ENCODE results near the gene NHSL2. TPM values are rescaled to one million over a fixed set of nuclear protein-coding genes. Genes with fewer than 3 reads are reported as not detected.

Gene NHSL2
- total and polyA plus RNA-seq, 2 of the 13 experiments (the other 11 are each of a cell fraction or from before 2014, with no cell fraction given) = not detected

DNA sequence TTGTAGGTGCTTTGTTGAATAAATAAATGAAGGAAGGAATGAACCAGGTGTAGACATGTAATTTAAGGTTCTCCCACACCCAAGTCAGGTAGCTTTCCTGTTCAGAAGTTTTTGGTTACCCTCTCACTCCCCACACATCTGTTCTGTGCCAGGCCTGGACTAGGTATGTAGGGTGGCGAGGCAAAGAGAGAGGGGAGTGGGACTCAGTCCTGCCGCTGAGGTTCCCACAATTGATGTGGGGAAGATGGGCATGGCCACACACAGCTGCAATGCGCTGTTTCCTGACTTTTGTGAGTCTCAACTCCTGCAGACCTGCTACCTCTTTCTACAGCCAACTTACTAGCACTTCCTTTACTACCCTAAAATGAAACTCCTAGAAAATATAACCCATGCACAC lies 132.2 kb downstream of the NHSL2 start:
- in situ Hi-C loops (cut with HindIII; ENCODE audit: extremely low pct_ligation_motif_present, low pct_unique_long_range_greater_than_20kb) (no loop called here), intact Hi-C loops (cut with micrococcal nuclease; ENCODE audit: unreplicated experiment) (no loop called here)
- H3K27ac ChIP-seq (ENCODE audit: extremely low read length, insufficient read depth, low read length) = no peak overlapping the region
- BruUV-seq (replicated peaks) = no TSS peak
- H3K9ac ChIP-seq (ENCODE audit: insufficient read depth, low read depth, low read length) = no peak overlapping the region
- ATAC-seq = no peak
- ChIA-PET POLR2A (no interaction called here), CTCF (ENCODE audit: low intra/inter-chr PET ratio, low total read pairs) (no interaction called here)
- no peaks in the 10 kb centered on the region for H3K27me3 ChIP-seq (ENCODE audit: control insufficient read depth in 1 of 2, insufficient read depth in 2 of 2, low read length in 2 of 2)
- no peak overlapping the region for H3K4me3 ChIP-seq (replicated peaks in 1 of 3; ENCODE audit: insufficient read depth in 1 of 3, low read depth in 2 of 3, low read length in 3 of 3)
- H4K20me1 ChIP-seq (ENCODE audit: insufficient read depth, low read length) = no peaks in the 10 kb centered on the region
- DNase-seq (ENCODE audit: low spot score) = no peak
- no peak overlapping the region for H2AFZ ChIP-seq (ENCODE audit: low read length)
- no peak for FAIRE-seq
- H3K9me3 ChIP-seq (ENCODE audit: low read length) = no peaks in the 10 kb centered on the region
- WGBS (ENCODE audit: low lambda C conversion rate) = no CpG with 5 or more reads among the region's 3 CpGs
- H3K79me2 ChIP-seq (ENCODE audit: insufficient read depth, low read length) = no peaks in the 10 kb centered on the region
- H3K36me3 ChIP-seq (replicated peaks in 1 of 2; ENCODE audit: control insufficient read depth in 1 of 2, insufficient read depth in 2 of 2, low read length in 2 of 2) = no peaks in the 10 kb centered on the region
- H3K4me1 ChIP-seq (ENCODE audit: insufficient read depth, low read length) = no peaks in the 10 kb centered on the region
- H3K4me2 ChIP-seq (ENCODE audit: low read depth, low read length) = no peak overlapping the region
- no peak for TF ChIP-seq TEAD3 (CRISPR knock-in tag; optimal IDR thresholded peaks at IDR 0.05; ENCODE audit: borderline replicate concordance)
- TF ChIP-seq, protein P1, sequence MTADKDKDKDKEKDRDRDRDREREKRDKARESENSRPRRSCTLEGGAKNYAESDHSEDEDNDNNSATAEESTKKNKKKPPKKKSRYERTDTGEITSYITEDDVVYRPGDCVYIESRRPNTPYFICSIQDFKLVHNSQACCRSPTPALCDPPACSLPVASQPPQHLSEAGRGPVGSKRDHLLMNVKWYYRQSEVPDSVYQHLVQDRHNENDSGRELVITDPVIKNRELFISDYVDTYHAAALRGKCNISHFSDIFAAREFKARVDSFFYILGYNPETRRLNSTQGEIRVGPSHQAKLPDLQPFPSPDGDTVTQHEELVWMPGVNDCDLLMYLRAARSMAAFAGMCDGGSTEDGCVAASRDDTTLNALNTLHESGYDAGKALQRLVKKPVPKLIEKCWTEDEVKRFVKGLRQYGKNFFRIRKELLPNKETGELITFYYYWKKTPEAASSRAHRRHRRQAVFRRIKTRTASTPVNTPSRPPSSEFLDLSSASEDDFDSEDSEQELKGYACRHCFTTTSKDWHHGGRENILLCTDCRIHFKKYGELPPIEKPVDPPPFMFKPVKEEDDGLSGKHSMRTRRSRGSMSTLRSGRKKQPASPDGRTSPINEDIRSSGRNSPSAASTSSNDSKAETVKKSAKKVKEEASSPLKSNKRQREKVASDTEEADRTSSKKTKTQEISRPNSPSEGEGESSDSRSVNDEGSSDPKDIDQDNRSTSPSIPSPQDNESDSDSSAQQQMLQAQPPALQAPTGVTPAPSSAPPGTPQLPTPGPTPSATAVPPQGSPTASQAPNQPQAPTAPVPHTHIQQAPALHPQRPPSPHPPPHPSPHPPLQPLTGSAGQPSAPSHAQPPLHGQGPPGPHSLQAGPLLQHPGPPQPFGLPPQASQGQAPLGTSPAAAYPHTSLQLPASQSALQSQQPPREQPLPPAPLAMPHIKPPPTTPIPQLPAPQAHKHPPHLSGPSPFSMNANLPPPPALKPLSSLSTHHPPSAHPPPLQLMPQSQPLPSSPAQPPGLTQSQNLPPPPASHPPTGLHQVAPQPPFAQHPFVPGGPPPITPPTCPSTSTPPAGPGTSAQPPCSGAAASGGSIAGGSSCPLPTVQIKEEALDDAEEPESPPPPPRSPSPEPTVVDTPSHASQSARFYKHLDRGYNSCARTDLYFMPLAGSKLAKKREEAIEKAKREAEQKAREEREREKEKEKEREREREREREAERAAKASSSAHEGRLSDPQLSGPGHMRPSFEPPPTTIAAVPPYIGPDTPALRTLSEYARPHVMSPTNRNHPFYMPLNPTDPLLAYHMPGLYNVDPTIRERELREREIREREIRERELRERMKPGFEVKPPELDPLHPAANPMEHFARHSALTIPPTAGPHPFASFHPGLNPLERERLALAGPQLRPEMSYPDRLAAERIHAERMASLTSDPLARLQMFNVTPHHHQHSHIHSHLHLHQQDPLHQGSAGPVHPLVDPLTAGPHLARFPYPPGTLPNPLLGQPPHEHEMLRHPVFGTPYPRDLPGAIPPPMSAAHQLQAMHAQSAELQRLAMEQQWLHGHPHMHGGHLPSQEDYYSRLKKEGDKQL (CRISPR knock-in tag; IDR thresholded peaks at IDR 0.05; ENCODE audit: low read depth) = no peak
- no peak for TF ChIP-seq SCMH1 (CRISPR knock-in tag; IDR thresholded peaks at IDR 0.05; ENCODE audit: borderline replicate concordance)
- TF ChIP-seq MAFF (IDR thresholded peaks at IDR 0.05; ENCODE audit: low read depth, low read length) = no peak
- no peak for TF ChIP-seq SMARCE1 (IDR thresholded peaks at IDR 0.05; ENCODE audit: borderline replicate concordance)
- TF ChIP-seq, protein P2, sequence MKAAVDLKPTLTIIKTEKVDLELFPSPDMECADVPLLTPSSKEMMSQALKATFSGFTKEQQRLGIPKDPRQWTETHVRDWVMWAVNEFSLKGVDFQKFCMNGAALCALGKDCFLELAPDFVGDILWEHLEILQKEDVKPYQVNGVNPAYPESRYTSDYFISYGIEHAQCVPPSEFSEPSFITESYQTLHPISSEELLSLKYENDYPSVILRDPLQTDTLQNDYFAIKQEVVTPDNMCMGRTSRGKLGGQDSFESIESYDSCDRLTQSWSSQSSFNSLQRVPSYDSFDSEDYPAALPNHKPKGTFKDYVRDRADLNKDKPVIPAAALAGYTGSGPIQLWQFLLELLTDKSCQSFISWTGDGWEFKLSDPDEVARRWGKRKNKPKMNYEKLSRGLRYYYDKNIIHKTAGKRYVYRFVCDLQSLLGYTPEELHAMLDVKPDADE (CRISPR knock-in tag; IDR thresholded peaks at IDR 0.05) = no peak
- no peak for TF ChIP-seq ZNF335 (CRISPR knock-in tag; IDR thresholded peaks at IDR 0.05)
- TF ChIP-seq BHLHE40 (IDR thresholded peaks at IDR 0.05; ENCODE audit: low read length) = no peak
- TF ChIP-seq ZNF724P (CRISPR knock-in tag; IDR thresholded peaks at IDR 0.05; ENCODE audit: borderline replicate concordance) = no peak
- no peak for TF ChIP-seq RFX5 (IDR thresholded peaks at IDR 0.05; ENCODE audit: low read depth, low read length)
- no peak for TF ChIP-seq KDM4B (CRISPR knock-in tag; IDR thresholded peaks at IDR 0.05)
- no peak for TF ChIP-seq PTBP1 (IDR thresholded peaks at IDR 0.05; ENCODE audit: low read depth, low read length, poor library complexity, severe bottlenecking)
- TF ChIP-seq KDM5A (IDR thresholded peaks at IDR 0.05; ENCODE audit: borderline replicate concordance, low read length) = no peak
- no peak for TF ChIP-seq ZNF3 (CRISPR knock-in tag; IDR thresholded peaks at IDR 0.05)
- TF ChIP-seq PAX8 (CRISPR knock-in tag; IDR thresholded peaks at IDR 0.05; ENCODE audit: borderline replicate concordance) = no peak
- TF ChIP-seq SP5 (CRISPR knock-in tag; IDR thresholded peaks at IDR 0.05; ENCODE audit: borderline replicate concordance, low read depth) = no peak
- no peak for TF ChIP-seq GABPB1 (CRISPR knock-in tag; IDR thresholded peaks at IDR 0.05)

All from HepG2 (cell line).